HCT116 (cell line): ENCODE results near the gene RPL41.

Source experiments
- CEBPB ChIP-seq: IDR thresholded peaks from 2 replicates; pipeline ENCODE4 v1.6.1; 2012; ENCODE audit warnings: low read depth
- CTCF ChIP-seq, 3 experiments: fragments of 200-600 bp in 1 of 3; sonication (generic) in 1 of 3; IDR thresholded peaks in 2 of 3; conservative IDR thresholded peaks in 1 of 3; 2 replicates each; pipeline ENCODE4 v1.5.1; 2012 to 2017; ENCODE audit warnings: low read depth in 2 of 3, low read length in 2 of 3, antibody characterized with exemption in 1 of 3, borderline replicate concordance in 1 of 3, control low read depth in 1 of 3, mild to moderate bottlenecking in 1 of 3, mixed read lengths in 1 of 3, mixed run types in 1 of 3, moderate library complexity in 1 of 3; ENCODE audit not compliant: insufficient read depth in 1 of 3
- EZH2 ChIP-seq: fragments of 200-600 bp; sonication (generic); IDR thresholded peaks from 2 replicates; pipeline ENCODE4 v1.6.1; 2017; ENCODE audit warnings: antibody characterized with exemption, mixed run types
- EZH2phosphoT487 ChIP-seq: fragments of 200-600 bp; IDR thresholded peaks from 2 replicates; pipeline ENCODE4 v1.6.1; 2018; ENCODE audit warnings: antibody characterized with exemption, borderline replicate concordance
- POLR2A ChIP-seq: IDR thresholded peaks from 2 replicates; pipeline ENCODE4 v1.7.0; 2011; ENCODE audit warnings: borderline replicate concordance; ENCODE audit not compliant: insufficient read depth, insufficient read length; ENCODE audit errors: extremely low read depth
- RAD21 ChIP-seq: IDR thresholded peaks from 2 replicates; pipeline ENCODE4 v1.6.1; 2012; ENCODE audit warnings: low read depth, mild to moderate bottlenecking
- REST ChIP-seq: IDR thresholded peaks from 2 replicates; pipeline ENCODE4 v1.6.1; 2012; ENCODE audit warnings: low read depth
- SRF ChIP-seq: IDR thresholded peaks from 2 replicates; pipeline ENCODE4 v1.6.1; 2012; ENCODE audit warnings: low read depth
- TCF7L2 ChIP-seq: IDR thresholded peaks from 2 replicates; pipeline ENCODE4 v1.7.0; 2011; ENCODE audit warnings: borderline replicate concordance, inconsistent platforms; ENCODE audit not compliant: insufficient read depth, insufficient read length; ENCODE audit errors: extremely low read depth

GRCh38 chr12:56164345-56164729 is 47.9 kb downstream of the RPL41 start:
- TF ChIP-seq EZH2phosphoT487: no peak
- no peak for TF ChIP-seq CTCF (IDR thresholded peaks at IDR 0.05 in 2 of 3, conservative IDR thresholded peaks at IDR 0.05 in 1 of 3; ENCODE audit: borderline replicate concordance in 1 of 3, insufficient read depth in 1 of 3, low read depth in 2 of 3, low read length in 2 of 3)
- no peak for TF ChIP-seq RAD21
- no peak for TF ChIP-seq EZH2
- no peak for TF ChIP-seq REST
- no peak for TF ChIP-seq TCF7L2
- no peak for TF ChIP-seq POLR2A
- TF ChIP-seq CEBPB: no peak
- no peak for TF ChIP-seq SRF
